ENCODE data around the gene EML2. TPM values are rescaled to one million over a fixed set of nuclear protein-coding genes. Genes with fewer than 3 reads are reported as not detected.

The EML2 gene
- total and polyA plus RNA-seq, 2 of the 4 experiments (the other 2 are of a cell fraction): 11.8 to 25.3 TPM

DNA sequence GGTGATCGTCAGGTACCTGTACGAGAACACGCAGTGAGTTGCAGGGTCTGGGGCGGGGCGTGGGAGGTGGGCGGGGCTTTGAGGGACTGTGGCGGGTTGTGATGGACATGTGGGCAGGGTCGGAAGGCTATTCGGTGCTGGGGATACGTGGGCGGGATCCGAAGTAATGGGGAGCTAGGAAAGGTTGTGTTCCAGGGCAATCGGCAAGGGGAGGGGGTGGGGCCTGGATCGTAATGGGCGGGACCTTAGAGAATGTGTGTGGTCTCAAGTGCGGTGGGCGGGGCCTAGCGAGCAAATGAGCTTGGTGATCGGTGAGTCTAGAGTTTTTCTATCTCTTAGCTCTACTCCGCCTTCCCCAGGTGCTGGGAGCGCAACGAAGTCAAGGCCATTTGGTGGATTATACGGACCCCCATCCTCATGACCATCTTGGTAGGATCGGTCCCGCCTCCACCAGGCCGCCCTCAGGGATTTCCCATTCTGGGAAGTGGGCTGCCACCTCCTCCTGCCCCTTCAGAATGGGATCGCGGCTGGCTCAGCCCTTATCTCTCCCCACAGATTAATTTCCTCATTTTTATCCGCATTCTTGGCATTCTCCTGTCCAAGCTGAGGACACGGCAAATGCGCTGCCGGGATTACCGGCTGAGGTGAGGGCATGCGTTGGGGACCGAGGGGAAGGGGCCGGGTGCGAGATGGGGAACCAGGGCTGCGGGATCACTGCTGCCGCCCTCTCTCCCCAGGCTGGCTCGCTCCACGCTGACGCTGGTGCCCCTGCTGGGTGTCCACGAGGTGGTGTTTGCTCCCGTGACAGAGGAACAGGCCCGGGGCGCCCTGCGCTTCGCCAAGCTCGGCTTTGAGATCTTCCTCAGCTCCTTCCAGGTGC lies 38.4 kb upstream of the EML2 start:
- Histone ChIP-seq H3K4me2 (ENCODE audit: low read depth, low read length) (peak overlapping the region; percentile 91), H2BK120ac (ENCODE audit: low read depth, low read length) (no peak overlapping the region), H3K9ac (ENCODE audit: low read depth, low read length) (no peak overlapping the region), H3K36me3 (ENCODE audit: control insufficient read depth, insufficient read depth, low read length) (no peaks in the 10 kb centered on the region), H3K4me3 (ENCODE audit: insufficient read depth, low read depth, low read length) (peak overlapping the region; percentile 37), H3K18ac (ENCODE audit: low read depth, low read length) (no peak overlapping the region), H3K9me1 (ENCODE audit: insufficient read depth, low read length) (no peaks in the 10 kb centered on the region), H2BK5ac (ENCODE audit: low read depth, low read length, poor library complexity, severe bottlenecking) (no peak overlapping the region), H2BK20ac (ENCODE audit: low read depth, low read length) (no peak overlapping the region), H2AK9ac (replicated peaks; ENCODE audit: low read depth, low read length, poor library complexity) (peak overlapping the region; percentile 45), H3K27me3 (ENCODE audit: control insufficient read depth, insufficient read depth, low read length) (peaks cover 18% of the 10 kb centered on the region), H3K56ac (ENCODE audit: extremely low read depth, insufficient read depth, low read length) (no peak overlapping the region), H2BK15ac (ENCODE audit: low read depth, low read length) (no peak overlapping the region), H3K79me1 (ENCODE audit: low read depth in 1 of 2, low read length in 2 of 2) (no peaks in the 10 kb centered on the region; a peak in 1 of 4 replicates), H3K14ac (replicated peaks; ENCODE audit: low read depth, low read length) (no peak overlapping the region), H4K91ac (ENCODE audit: insufficient read depth, low read depth, low read length) (no peak overlapping the region), H2AK5ac (ENCODE audit: low read depth, low read length) (no peak overlapping the region), H3K27ac (ENCODE audit: insufficient read depth, low read length) (no peak overlapping the region), H3K23ac (ENCODE audit: low read depth, low read length) (no peak overlapping the region), H4K5ac (ENCODE audit: low read depth, low read length) (no peak overlapping the region), H3K4me1 (ENCODE audit: control insufficient read depth, insufficient read depth, low read length) (peaks cover 6% of the 10 kb centered on the region; the same call in 1 of the 2 replicates), H4K20me1 (ENCODE audit: insufficient read depth, low read length) (no peaks in the 10 kb centered on the region), H3K4ac (ENCODE audit: low read depth, low read length) (no peak overlapping the region), H3K9me3 (ENCODE audit: control insufficient read depth, insufficient read depth, low read length) (no peaks in the 10 kb centered on the region), H2AFZ (replicated peaks; ENCODE audit: low read length, poor library complexity) (peak overlapping the region; percentile 85), H4K8ac (ENCODE audit: low read depth in 2 of 2, low read length in 2 of 2) (no peak overlapping the region)
- no TSS peak for BruUV-seq (replicated peaks)
- POLR2A ChIA-PET (ENCODE audit: unreplicated experiment): interaction anchor here (1.0 kb wide), 1 partner anchor 10 kb away, joined by 5 read pairs; the partner anchor contains the start of gene GIPR
- CTCF ChIA-PET: interaction anchor here (1.0 to 1.4 kb wide), 3 partner anchors 15 to 42 kb away, joined by 3 to 5 read pairs (median 4); partner anchors contain the start of gene QPCTL
- in situ Hi-C loops (cut with MboI; ENCODE audit: low sequenced_read_pairs) (no loop called here), dilution Hi-C loops (cut with HindIII; ENCODE audit: low sequenced_read_pairs, unreplicated experiment) (no loop called here), intact Hi-C loops (cut with micrococcal nuclease) (no loop called here)
- WGBS, 2 experiments (ENCODE audit: extremely low coverage in 2 of 2, insufficient read length in 1 of 2): 6% methylated on average over 21 of the region's 49 CpGs; no CpG with 5 or more reads in 1 of the 2 experiments
- DNase-seq (peak; percentile 62), ATAC-seq (ENCODE audit: low read depth) (peak; percentile 66)
- TF ChIP-seq USF2 (IDR thresholded peaks at IDR 0.05; ENCODE audit: low read depth, low read length): no peak
- no peak for TF ChIP-seq CTCF (conservative IDR thresholded peaks at IDR 0.05; ENCODE audit: low read depth, low read length)
- TF ChIP-seq BHLHE40 (IDR thresholded peaks at IDR 0.05; ENCODE audit: low read depth, low read length): no peak
- TF ChIP-seq FOS (IDR thresholded peaks at IDR 0.05; ENCODE audit: low read depth, low read length): no peak
- no peak for TF ChIP-seq NFE2L2 (IDR thresholded peaks at IDR 0.05; ENCODE audit: low read depth, low read length)
- TF ChIP-seq SMC3 (IDR thresholded peaks at IDR 0.05; ENCODE audit: low read depth, low read length): no peak
- TF ChIP-seq RFX5 (IDR thresholded peaks at IDR 0.05; ENCODE audit: low read depth, low read length): no peak
- TF ChIP-seq CEBPB (IDR thresholded peaks at IDR 0.05; ENCODE audit: low read depth, low read length): no peak
- no peak for TF ChIP-seq MXI1 (IDR thresholded peaks at IDR 0.05; ENCODE audit: borderline replicate concordance, low read depth, low read length)
- TF ChIP-seq CHD1 (IDR thresholded peaks at IDR 0.05; ENCODE audit: low read depth, low read length): no peak
- TF ChIP-seq POLR2A (IDR thresholded peaks at IDR 0.05; ENCODE audit: low read depth, low read length): no peak
- TF ChIP-seq ELK1 (IDR thresholded peaks at IDR 0.05; ENCODE audit: borderline replicate concordance, low read depth, low read length): no peak
- TF ChIP-seq MAZ (IDR thresholded peaks at IDR 0.05; ENCODE audit: borderline replicate concordance, low read depth, low read length): no peak
- no peak for TF ChIP-seq RAD21 (IDR thresholded peaks at IDR 0.05; ENCODE audit: low read length)
